Measurements from ENCODE around the gene MORN1.
A peak's percentile ranks its signal among the peaks of the same experiment; 100 is the strongest.

Gene MORN1

DNA sequence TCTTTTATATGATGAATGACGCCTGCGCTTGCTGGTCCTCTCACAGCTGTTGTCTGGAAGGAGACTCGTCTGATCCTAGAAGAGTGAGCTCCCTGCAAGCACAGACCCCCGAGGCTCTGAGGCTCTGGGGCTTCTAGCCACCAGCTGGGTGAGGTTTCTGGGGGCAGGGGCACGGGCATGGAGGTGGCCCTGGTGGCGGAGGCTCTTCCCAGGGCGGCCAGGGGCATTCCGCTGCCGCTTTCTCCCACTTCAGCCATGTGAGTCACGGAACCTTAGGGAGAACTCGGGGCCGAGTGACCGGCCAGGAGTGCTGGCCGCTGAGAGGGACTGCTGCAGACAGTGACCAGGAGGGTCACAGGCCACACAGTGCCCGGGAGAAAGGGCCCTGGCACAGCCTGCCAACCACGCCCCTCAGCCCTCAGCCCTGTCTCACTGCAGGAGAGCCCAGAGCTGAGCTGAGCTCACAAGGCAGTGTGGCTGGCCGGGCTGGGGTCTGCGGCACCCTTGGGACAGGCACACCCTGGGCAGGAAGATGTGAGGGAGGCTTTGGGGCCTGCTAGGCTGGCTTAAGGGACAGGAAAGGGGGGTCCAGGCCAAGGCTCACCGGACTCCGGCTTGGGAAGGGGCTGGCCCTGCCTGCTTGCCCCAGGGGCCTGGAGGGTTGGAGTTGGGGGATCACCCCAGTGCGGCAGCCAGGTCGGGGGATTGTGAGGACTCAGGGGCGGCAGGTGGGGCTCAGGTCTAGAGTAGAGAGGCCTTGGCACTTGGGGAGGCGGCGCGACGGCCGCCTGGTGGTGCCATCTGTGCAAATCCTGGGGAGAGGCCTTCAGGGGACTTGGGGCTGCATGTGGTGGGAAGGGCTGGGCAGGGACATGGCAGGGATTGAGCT is 35.7 kb downstream of the MORN1 start:
- no peaks in the 10 kb centered on the region for H3K9me3 Mint-ChIP-seq
- DNase-seq (no peak), ATAC-seq (replicated peaks) (no peak)
- peaks cover 0 to 4% of the 10 kb centered on the region in 2 donors for H3K4me1 Mint-ChIP-seq
- H3K27me3 Mint-ChIP-seq = no peaks in the 10 kb centered on the region
- H3K4me3 Mint-ChIP-seq = no peak overlapping the region
- peak overlapping the region; percentile 37 for H3K27ac Mint-ChIP-seq
- peaks cover 0 to 3% of the 10 kb centered on the region in 2 donors for H3K36me3 Mint-ChIP-seq

DNA sequence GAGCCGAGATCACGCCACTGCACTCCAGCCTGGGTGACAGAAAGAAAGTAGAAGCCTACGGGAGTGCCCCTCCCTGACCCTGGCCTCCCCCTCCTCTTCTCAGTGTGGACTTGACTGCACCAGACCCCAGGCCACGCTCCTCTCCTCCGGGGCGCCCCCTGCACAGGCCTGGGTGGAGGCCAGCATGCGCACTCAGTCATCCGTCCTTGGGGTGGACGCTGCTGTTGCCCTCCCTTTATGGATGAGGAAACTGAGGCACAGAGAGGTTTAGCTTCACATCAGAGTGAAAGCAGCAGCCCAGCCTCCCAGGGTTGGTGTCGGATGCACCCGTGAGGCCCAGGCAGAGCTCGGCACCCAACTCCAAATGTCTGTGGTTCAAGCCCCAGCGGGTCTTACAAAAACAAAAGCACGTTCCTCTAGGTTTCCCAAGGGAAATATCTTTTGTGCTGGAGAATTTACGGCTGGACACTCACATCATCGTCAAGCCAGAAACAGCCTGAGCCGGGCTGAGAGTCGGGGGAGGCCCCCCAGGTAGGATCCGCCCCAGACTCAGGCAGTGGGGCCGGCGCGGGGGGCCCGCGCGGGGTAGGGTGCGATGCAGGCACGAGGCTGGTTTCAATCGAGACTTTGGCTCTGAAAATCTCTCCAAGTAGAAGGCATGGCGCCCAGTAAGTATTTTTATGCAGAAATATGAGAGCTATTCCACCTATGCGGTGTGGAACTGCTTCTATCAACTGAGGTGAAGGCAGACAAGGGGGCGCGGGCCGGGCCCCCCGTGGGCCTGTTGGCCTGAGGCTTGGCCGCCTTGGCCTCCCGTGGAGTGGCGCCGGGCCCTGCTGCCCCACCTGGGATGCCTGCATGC is 36.6 kb downstream of the MORN1 start:
- Mint-ChIP-seq H3K27ac (peak overlapping the region; percentile 62), H3K27me3 (no peaks in the 10 kb centered on the region), H3K4me1 (peaks cover 0 to 4% of the 10 kb centered on the region in 2 donors), H3K4me3 (no peak overlapping the region), H3K9me3 (no peaks in the 10 kb centered on the region), H3K36me3 (peaks cover 0 to 3% of the 10 kb centered on the region in 2 donors)
- ATAC-seq (replicated peaks) = no peak
- no peak for DNase-seq

DNA sequence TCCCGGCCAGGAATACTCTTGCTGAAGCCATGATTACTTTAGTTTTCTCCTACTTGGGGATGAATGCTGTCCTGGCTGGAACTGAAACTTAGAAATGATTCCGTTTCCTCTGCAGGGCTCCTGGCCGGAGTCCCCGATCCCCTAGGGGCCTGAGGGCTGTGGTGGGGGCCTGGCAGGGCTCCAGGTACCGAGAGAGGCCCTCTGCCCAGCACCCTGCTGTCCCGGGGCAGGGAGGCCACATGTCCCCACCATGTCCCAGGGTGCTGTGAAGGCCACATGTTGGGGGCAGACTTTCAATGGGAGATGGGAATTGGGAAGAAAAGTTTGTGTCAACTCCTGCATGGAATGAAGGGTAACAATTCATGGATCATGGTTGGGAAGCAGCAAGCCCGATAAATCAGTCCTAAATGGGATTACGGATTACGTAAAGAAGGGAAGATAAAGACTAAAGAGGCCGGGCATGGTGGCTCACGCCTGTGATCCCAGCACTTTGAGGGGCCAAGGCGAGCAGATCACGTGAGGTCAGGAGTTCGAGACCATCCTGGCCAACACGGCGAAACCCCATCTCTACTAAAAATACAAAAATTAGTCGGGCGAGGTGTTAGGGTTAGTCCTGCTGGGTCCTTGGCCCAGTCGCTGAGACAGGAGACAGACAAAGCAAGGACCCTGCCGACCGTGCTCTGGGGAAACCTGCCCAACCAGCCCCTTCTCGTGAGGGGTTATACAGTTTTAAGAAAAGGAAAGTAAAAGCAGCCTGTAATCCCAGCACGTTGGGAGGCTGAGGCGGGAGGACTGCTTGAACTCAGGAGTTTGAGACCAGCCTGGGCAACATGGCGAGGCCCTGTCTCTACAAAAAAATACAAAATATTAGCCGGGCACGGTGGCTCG is 37.6 kb downstream of the MORN1 start:
- Mint-ChIP-seq H3K9me3 (no peaks in the 10 kb centered on the region), H3K27me3 (no peaks in the 10 kb centered on the region), H3K27ac (no peak overlapping the region), H3K36me3 (no peaks in the 10 kb centered on the region), H3K4me1 (peaks cover 0 to 4% of the 10 kb centered on the region in 2 donors), H3K4me3 (no peak overlapping the region)
- ATAC-seq (replicated peaks) (no peak), DNase-seq (no peak)

DNA sequence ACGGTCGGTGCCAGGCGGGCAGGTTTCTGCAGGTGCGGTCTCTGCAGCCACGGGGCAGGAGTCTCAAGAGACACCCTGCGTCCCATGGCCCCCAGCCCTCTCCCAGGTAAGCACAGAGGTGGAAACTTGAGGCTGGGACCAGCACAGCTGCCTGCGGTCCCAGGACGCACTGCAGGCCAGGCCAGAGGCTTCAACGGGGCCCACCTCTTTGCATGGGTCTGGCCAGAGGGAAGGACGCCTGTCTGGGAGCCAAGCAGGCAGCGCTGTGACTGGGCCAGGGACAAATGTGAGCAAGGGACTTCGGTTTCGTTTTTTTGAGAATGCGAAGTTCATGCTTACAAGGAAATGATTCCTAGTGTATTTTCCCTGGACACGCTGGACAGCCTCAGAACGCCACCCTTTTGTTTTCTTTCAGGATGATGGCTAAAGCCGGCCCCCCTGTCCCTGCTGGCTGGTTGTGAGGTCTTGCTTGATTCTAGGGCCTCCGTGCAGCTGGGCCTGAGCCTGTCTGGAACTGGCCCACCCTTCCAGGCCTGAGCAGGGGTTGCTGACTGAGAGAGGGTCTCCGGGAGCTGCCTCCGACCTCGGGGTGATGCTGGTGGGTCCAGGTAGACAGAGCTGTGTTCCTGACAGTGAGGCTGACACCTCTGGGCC is 38.3 kb downstream of the MORN1 start:
- Mint-ChIP-seq H3K27ac (no peak overlapping the region), H3K4me3 (no peak overlapping the region), H3K4me1 (peaks cover 0 to 4% of the 10 kb centered on the region in 2 donors), H3K36me3 (no peaks in the 10 kb centered on the region), H3K27me3 (no peaks in the 10 kb centered on the region), H3K9me3 (no peaks in the 10 kb centered on the region)
- ATAC-seq (replicated peaks) (no peak), DNase-seq (no peak)

DNA sequence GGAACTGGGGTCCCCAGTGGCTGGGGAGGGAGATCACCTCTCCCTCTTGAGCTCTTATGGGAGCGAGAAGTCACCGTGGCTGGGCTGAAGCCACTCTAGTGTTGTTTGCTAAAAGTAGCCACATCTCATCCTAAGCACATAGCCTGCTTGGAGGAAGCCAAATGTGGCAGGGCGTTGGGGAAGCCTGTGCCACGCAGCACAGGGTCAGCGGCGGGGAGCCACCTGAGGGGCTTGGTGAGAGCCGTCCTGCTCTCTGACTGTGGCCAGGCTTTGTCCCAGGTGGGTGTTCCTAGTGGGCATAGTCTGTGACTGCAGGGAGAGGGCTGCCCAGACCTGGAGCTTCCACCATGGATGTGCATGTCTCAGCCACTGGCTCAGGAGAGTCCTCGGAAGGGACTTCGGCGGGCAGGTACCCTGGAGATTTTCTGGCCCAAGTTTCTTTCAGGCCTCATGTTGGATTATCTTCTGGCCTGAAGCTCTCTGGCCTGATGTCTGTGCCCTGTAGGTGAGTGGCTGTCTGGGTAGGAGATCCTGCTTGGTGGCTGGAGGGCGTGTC is 38.9 kb downstream of the MORN1 start:
- Mint-ChIP-seq H3K9me3 (no peaks in the 10 kb centered on the region), H3K36me3 (no peaks in the 10 kb centered on the region), H3K27me3 (no peaks in the 10 kb centered on the region), H3K27ac (no peak overlapping the region), H3K4me3 (no peak overlapping the region), H3K4me1 (peaks cover 0 to 4% of the 10 kb centered on the region in 2 donors)
- ATAC-seq (replicated peaks) (no peak), DNase-seq (no peak)

DNA sequence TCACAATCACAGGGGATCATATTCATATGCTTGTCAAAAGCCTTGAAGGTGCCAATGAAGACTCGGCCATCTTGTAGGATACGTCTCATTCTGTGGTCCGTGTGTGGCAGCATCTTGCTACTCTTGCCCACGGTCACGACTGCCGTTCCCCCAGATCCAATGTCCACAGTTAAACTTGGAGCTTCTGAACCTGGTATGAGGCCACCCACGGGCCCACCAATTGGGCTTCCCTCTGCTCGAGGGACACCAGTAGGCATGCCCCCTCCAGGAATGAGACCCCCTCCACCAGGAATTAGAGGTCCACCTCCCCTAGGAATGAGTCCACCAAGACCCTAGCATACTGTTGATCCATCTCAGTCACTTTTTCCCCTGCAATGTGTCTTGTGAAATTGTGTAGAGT is 39.6 kb downstream of the MORN1 start:
- H3K36me3 Mint-ChIP-seq = no peaks in the 10 kb centered on the region
- H3K9me3 Mint-ChIP-seq = no peaks in the 10 kb centered on the region
- no peak overlapping the region for H3K27ac Mint-ChIP-seq

DNA sequence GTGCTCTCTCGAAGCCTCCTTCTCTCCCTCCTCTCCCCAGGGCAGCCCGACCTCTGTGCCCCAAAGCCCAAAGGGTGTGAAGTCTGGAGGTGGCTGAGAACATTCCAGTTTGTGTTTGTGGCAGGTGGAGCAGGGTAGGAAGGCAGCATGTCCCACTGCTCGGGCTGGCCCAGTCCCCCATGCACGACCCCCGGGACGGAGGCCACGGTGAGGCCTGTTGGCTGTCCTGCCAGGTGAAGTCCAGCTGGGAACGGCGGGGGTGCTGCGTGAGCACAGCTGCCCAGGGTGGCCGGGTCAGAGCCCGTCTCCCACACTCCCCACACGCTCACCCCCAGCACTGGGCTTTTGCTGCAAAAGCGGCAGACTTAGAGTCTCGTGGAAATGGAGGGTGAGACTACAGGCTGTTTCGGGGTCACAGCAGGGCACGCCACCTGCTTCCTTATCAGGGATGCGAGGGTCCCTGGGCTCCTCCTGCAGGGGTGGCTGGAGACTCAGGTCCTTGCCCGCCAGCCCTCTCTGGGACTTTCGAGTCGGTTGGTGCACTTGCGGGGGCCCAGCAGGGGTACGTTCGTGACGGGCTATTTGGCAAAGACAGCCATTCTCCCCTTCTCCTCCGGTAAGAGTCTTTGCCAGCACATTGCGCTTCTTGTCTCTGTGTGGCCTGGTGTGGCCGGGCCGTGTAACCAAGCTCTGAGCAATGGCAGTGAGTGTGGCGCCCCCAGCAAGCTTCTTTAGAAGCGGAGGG is 40.3 kb downstream of the MORN1 start:
- DNase-seq (no peak), ATAC-seq (replicated peaks) (no peak)
- Mint-ChIP-seq H3K36me3 (no peaks in the 10 kb centered on the region), H3K27ac (no peak overlapping the region), H3K9me3 (no peaks in the 10 kb centered on the region), H3K27me3 (no peaks in the 10 kb centered on the region), H3K4me1 (peaks cover 0 to 4% of the 10 kb centered on the region in 2 donors), H3K4me3 (no peak overlapping the region)

More for the DNA sequence above, 39.6 kb downstream of the MORN1 start:
- peaks cover 0 to 4% of the 10 kb centered on the region in 2 donors for H3K4me1 Mint-ChIP-seq
- no peak for ATAC-seq (replicated peaks)
- no peaks in the 10 kb centered on the region for H3K27me3 Mint-ChIP-seq
- H3K4me3 Mint-ChIP-seq = no peak overlapping the region
- no peak for DNase-seq

DNA sequence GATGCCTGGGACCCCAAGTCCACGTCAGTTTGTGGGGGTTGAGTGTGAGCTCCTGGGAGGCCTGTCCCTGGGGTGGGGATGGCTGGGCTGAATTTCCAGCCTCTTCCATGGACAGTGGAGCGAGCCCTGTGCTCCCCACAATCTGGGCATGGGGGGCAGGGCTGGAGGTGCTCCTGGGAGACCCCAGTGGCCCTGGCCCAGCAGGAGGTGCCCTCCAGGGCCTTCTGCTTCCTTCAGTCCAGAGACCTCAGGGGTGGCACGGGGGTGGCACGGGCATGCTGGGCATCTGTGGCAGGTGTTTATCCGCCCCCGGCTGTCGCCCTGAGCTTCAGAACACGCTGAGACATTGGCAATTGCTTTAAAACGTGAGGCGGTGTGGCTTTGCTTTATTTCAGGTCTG is 40.9 kb downstream of the MORN1 start:
- H3K36me3 Mint-ChIP-seq = no peaks in the 10 kb centered on the region
- no peak overlapping the region for H3K27ac Mint-ChIP-seq

DNA sequence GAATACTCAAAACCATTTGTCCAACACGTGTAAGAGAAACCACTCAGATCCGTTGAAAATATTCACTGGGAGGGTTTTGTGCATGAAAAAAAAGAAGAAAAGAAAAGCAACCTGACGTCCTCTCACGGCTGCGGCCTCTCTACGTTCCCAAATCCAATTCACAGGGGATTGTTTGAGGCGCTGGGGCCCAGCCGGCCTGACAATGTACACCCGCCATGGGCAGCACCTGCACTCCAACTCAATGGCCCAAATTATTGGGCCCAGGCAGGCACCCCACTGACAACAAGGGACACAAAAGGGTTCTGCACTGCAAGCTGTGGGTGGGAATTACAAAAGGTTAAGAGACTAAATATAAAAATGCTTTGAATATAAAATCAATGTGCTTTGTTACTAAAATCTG is 41.5 kb downstream of the MORN1 start:
- no peaks in the 10 kb centered on the region for H3K9me3 Mint-ChIP-seq
- H3K27me3 Mint-ChIP-seq = no peaks in the 10 kb centered on the region

More for the DNA sequence above, 40.9 kb downstream of the MORN1 start:
- H3K27me3 Mint-ChIP-seq = no peaks in the 10 kb centered on the region
- no peak for ATAC-seq (replicated peaks)
- no peaks in the 10 kb centered on the region for H3K9me3 Mint-ChIP-seq
- no peak for DNase-seq
- peaks cover 0 to 4% of the 10 kb centered on the region in 2 donors for H3K4me1 Mint-ChIP-seq
- H3K4me3 Mint-ChIP-seq = no peak overlapping the region

DNA sequence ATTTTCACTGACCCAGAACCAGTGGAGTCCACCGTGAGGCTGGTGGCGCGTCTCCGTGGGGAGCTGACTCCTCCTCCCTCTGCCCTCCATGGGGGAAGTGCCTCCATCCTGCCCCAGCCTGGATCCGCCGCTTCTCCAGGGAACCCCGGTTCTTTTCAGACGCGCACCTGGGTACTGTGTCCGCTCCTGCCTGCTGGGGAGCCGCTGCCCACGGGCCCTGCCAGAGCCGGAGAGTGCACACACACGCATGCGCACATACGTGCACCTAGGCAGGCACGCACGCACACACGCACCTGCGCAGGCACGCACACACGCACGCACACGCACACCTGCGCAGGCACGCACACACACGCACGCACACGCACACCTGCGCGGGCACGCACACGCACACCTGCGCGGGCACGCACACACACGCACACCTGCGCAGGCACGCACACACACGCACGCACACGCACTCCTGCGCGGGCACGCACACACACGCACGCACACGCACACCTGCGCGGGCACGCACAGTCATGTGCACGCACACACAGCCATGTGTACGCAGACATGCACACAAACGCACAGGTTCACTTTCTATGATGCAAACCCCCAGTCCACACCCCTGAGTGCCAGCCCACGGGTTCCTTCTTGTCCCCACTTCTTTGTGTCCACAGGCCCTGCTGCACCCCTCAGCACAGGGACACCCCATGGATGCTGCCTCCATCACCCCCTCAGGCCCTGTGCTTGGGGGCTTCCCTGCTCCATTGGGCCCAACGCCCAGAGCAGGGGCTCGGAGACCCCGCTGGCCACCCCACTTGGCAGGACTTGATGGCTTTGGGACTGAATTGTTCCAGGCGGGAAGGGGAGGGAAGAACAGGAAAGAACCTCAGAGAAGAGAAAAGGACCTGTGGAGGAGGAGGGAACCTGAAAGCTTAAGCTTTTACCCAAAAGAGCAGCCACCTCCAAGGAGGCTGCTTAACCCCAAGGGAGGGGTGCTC is 42.7 kb downstream of the MORN1 start:
- DNase-seq (no peak), ATAC-seq (replicated peaks) (no peak)
- H3K9me3 Mint-ChIP-seq = no peaks in the 10 kb centered on the region
- no peaks in the 10 kb centered on the region for H3K36me3 Mint-ChIP-seq
- H3K4me3 Mint-ChIP-seq = no peak overlapping the region
- no peak overlapping the region for H3K27ac Mint-ChIP-seq
- no peaks in the 10 kb centered on the region for H3K27me3 Mint-ChIP-seq
- H3K4me1 Mint-ChIP-seq = peaks cover 0 to 2% of the 10 kb centered on the region in 2 donors

More for the DNA sequence above, 41.5 kb downstream of the MORN1 start:
- Mint-ChIP-seq H3K4me1 (peaks cover 0 to 4% of the 10 kb centered on the region in 2 donors), H3K27ac (no peak overlapping the region), H3K4me3 (no peak overlapping the region), H3K36me3 (no peaks in the 10 kb centered on the region)
- DNase-seq = no peak
- no peak for ATAC-seq (replicated peaks)

DNA sequence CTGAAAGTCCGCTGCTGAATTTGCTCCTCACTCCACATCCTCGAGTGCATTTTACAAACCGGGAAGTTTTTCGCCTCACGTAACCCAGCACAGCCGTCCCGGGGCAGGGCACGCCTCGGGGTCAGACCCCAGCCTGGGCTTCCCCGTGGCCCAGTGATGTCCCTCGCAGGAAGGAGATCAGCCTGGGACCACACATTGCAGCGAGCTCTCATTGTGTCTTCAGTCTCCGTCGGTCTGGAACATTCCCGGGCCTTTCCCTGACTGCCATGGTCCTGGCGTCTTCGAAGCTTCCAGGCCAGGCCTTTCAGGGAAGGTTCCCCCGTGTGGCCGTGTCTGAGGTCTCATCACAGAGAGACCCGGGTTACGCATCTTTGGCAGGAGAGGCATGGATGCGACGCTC is 43.5 kb downstream of the MORN1 start:
- DNase-seq (no peak), ATAC-seq (replicated peaks) (no peak)
- no peaks in the 10 kb centered on the region for H3K27me3 Mint-ChIP-seq
- no peaks in the 10 kb centered on the region for H3K4me1 Mint-ChIP-seq
- H3K36me3 Mint-ChIP-seq = no peaks in the 10 kb centered on the region
- H3K27ac Mint-ChIP-seq = no peak overlapping the region
- H3K9me3 Mint-ChIP-seq = no peaks in the 10 kb centered on the region
- no peak overlapping the region for H3K4me3 Mint-ChIP-seq

DNA sequence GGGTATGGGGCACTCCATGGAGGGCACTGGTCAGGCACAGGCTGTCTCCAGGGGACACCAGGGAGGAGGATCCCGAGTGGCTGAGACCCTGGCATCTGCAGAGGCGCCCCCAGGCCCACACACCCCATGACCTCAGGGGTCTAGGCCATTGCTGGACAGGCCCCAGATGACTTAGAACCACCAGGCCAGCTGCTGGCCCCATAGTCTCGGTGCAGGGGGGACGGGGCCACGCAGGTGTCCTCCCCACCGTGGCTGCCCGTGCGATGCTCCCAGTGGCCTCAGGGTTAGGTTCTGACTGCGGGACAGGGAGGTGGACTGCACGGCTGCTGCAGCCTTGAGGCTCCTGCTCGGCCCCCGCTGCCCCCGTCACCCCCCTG is 44.0 kb downstream of the MORN1 start:
- H3K36me3 Mint-ChIP-seq = no peaks in the 10 kb centered on the region
- DNase-seq = no peak
- H3K27ac Mint-ChIP-seq = no peak overlapping the region
- no peak for ATAC-seq (replicated peaks)
- H3K4me3 Mint-ChIP-seq = no peak overlapping the region
- no peaks in the 10 kb centered on the region for H3K27me3 Mint-ChIP-seq
- no peaks in the 10 kb centered on the region for H3K9me3 Mint-ChIP-seq
- H3K4me1 Mint-ChIP-seq = no peaks in the 10 kb centered on the region
